Measurements from ENCODE around the gene ABCC6.

DNA sequence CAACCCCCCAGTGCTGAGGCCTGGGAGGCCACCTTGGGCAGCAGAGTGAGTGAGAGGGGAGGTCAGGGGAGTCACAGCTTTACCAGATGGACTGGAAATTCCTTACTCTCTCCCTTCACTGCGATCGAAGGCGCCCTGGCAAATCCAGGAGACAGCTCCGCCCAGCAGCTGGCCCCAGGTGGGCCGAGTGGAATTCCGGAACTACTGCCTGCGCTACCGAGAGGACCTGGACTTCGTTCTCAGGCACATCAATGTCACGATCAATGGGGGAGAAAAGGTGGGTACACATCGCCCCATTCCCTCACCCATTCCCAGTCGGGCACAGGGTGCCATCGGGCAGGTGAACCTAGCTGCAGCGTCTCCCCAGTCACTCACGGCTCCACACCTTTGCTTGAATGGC lies 91.6 kb downstream of the ABCC6 start:
- TF ChIP-seq EZH2 (IDR thresholded peaks at IDR 0.05) (no peak), POLR2A (IDR thresholded peaks at IDR 0.05; ENCODE audit: borderline replicate concordance, extremely low read depth, insufficient read depth, insufficient read length) (no peak), JUND (IDR thresholded peaks at IDR 0.05) (no peak)
- TF ChIP-seq, protein P1, sequence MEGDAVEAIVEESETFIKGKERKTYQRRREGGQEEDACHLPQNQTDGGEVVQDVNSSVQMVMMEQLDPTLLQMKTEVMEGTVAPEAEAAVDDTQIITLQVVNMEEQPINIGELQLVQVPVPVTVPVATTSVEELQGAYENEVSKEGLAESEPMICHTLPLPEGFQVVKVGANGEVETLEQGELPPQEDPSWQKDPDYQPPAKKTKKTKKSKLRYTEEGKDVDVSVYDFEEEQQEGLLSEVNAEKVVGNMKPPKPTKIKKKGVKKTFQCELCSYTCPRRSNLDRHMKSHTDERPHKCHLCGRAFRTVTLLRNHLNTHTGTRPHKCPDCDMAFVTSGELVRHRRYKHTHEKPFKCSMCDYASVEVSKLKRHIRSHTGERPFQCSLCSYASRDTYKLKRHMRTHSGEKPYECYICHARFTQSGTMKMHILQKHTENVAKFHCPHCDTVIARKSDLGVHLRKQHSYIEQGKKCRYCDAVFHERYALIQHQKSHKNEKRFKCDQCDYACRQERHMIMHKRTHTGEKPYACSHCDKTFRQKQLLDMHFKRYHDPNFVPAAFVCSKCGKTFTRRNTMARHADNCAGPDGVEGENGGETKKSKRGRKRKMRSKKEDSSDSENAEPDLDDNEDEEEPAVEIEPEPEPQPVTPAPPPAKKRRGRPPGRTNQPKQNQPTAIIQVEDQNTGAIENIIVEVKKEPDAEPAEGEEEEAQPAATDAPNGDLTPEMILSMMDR (IDR thresholded peaks at IDR 0.05 in 2 of 3, conservative IDR thresholded peaks at IDR 0.05 in 1 of 3; ENCODE audit: borderline replicate concordance in 1 of 3, insufficient read depth in 1 of 3, low read depth in 2 of 3, low read length in 2 of 3): no peak
- TF ChIP-seq, protein P2, sequence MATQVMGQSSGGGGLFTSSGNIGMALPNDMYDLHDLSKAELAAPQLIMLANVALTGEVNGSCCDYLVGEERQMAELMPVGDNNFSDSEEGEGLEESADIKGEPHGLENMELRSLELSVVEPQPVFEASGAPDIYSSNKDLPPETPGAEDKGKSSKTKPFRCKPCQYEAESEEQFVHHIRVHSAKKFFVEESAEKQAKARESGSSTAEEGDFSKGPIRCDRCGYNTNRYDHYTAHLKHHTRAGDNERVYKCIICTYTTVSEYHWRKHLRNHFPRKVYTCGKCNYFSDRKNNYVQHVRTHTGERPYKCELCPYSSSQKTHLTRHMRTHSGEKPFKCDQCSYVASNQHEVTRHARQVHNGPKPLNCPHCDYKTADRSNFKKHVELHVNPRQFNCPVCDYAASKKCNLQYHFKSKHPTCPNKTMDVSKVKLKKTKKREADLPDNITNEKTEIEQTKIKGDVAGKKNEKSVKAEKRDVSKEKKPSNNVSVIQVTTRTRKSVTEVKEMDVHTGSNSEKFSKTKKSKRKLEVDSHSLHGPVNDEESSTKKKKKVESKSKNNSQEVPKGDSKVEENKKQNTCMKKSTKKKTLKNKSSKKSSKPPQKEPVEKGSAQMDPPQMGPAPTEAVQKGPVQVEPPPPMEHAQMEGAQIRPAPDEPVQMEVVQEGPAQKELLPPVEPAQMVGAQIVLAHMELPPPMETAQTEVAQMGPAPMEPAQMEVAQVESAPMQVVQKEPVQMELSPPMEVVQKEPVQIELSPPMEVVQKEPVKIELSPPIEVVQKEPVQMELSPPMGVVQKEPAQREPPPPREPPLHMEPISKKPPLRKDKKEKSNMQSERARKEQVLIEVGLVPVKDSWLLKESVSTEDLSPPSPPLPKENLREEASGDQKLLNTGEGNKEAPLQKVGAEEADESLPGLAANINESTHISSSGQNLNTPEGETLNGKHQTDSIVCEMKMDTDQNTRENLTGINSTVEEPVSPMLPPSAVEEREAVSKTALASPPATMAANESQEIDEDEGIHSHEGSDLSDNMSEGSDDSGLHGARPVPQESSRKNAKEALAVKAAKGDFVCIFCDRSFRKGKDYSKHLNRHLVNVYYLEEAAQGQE (IDR thresholded peaks at IDR 0.05; ENCODE audit: low read depth): no peak

All from HCT116 (cell line).